NCI-H1105 treated with DMSO at 0.1 percent for 48 hours (cell line): ENCODE data around the gene GAST.

Source experiments
- DNase-seq: peaks from one replicate; lab custom pipeline; 2025; lab: John Stamatoyannopoulos, UW

Gene GAST

DNA sequence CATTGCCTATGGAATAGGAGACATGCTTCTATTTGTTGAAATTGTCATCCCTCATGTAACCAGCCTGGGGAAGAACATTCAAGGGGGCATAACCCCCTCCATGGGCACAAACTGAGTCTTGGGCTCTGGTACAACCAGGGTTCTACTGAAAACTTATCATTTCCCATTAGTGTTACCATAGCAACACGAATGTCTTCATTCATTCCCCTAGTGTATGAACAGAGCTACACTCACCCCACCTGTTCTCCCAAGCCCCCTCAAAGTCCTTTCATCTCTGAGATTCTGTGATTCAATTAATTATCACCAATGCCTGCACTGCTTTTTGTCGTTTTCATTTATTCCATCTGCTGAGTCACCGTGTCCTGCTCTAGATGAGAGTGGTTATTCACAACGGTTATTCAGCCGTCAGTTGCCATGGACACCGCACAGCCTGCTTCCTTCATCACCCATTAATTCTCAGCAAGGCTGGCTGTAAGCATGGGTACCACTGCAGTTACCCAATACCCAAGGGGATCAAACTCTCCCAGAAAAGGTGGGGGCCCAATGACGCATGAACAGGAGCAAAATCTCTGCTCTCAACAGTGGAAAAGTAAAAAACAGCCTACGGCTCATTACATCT, 1.6 kb upstream of the GAST start:
- DNase-seq, result peak; percentile 49

DNA sequence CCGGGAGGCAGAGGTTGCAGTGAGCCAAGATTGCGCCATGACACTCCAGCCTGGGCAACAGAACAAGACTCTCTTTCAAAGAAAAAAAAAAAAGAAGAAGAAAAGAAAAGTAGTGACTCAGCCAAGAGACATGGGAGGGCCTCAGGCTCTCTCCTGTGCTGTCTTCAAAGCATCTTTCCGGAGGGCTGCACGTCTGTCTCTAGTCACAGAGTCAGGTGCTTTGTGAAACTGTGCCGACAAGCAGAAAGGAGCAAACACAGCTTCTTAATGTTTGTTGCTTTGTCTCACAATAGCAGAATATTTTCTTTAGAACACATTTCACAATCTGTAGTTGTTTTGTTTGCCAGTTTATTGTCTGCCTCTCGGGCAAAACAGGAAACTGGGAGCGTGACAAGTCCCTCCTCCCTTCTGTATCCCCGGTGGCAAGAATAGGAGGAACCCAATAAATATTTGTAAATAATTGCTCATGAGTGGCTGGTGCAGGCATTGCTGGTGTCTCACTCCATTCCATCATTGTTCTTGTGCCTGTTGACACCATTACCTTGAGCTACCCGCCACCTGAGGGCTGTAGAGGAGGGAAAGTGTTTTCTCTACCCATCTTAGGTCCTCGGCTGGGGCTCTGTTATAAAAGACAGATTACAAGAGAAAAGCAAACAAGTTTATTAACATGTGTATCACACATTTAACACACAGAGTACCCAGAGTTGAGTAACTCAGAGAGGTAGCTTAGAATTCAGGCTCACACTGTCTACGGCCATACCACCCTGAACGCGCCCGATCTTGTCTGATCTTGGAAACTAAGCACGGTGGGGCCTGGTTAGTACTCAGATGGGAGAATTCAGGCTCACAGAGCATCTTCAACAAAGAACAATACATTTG, 5.5 kb downstream of the GAST start:
- peak; percentile 30 for DNase-seq

DNA sequence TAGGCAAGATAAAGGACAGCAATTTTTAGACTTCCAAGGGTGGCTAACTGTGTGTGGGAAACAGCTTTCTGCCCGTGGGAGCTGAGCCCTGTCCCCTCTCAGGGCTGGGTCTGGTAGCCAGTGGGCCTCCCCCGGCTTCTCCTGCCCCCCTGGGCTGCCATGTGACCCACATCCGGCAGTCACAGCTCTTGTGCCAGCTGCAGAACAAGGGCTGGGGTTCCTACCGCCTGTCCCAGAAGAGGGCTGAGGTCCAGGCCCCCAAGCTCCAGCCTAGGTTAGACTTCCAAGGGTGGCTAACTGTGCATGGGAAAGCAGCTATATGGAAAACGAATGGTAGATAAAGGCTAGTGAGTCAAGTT, 6.1 kb downstream of the GAST start:
- no peak for DNase-seq

DNA sequence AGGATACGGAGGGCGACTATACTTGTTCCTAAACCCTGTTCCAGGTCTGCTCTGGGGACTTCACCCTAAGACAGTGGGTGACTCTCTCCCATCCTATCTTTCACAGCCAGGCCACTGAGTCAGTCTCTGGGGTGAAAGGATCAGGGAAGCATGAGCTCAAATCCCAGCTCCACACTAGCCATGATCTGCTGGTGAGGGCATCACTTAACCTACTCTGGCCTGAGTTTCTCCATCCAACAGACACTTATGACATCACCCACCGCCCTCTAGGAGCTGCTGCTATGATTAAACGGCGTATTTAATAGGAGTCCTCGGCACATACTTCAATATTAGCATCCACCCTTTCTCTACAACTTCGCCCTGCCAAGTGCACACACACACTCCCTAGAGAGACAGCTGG, 10.1 kb downstream of the GAST start:
- no peak for DNase-seq

DNA sequence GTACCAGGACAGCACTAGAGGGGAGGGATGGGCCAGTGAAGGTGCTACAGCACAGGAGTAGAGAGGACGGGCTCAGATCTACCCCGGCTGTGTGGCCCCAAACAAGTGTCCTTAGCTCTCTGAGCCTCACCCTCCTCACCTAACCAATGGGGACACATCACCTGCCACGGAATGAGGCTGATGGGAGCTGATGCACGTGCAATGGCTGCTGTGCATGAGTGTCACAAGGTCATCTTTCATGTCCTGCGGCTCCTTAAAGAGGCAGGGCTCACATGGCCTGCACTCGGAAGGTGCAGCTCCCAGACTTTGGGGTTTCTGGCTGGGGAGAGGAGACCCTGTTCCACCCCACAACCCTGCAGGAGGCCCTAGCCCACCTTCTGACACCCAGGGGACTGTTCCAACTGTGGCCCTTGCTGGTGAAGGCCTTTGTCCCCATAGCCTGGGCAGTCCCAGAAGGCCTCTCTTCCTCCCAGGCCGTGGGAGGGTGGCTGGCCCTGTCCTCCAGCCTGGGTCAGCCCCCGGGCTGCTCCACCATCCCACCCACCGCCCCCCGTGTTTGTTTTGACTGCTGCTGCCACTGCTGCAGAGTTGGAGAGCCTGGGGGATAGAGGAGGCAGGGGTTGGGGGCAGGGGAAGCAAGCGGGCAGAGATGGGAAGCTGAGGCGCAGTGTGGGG, 11.8 kb downstream of the GAST start:
- DNase-seq, result no peak

DNA sequence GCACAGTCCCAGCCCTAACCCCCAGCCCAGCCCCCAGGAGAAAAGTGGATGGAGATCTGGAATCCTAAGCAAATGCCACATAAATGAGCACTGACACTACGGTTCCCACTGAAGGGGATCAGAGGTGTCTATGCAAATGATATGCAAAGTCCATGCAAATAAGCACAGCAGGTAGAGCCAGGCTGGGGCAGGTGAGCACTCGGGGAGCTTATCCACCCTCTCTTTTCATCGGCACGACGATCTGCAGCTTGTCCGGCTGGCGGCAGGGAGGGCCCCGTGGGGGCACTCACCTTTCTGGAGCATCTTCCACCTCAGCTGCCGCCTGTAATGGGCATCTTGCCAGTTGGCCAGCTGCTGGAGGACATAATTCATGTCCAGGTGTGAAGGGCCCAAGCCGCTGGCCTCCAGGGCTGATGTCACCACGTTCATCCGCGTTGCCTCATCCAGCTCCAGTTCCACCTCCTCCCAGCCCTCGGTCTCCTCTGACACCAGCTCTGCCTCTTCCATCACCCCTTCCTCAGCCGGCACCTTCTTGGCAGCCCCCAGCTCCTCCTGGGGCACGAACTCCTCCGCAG, 12.4 kb downstream of the GAST start:
- DNase-seq, result no peak

DNA sequence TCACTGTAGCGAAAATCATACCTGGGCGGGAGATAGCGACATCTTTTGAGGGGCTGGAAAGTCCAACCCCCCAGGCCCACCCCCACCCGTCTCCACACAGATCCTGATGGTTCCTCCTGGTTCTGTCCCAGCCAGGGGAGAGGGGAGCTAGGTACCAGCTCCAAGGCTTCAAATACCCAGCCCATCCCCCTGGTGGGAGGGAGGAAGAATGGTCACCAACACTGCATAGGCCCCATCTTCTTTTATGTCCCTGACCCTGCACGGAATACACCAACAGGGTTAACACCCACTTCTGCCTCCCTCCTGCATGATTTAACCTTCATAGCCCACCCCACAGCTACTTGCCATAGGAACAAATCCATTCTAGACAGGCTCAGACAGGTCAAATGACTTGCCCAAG, 13.0 kb downstream of the GAST start:
- no peak for DNase-seq

DNA sequence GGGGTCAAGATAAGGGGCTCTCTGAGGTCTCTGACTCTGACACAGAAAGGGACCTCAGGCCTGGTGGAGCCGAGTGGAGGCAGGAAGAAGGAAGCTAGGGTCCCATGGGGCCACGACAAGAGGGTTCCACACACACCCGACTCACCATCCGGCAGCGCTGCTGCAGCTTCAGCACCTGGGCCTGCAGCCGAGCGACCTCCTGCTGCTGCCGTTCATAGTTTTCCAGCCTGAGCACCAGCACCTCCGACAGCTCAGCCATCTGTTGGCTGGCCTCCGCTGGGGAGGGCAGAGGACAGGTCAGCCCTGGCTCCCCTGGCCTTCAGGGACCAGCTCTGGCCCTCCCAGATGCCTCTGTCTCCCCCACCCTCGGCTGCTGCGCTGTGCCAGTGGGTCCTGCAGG, 15.9 kb downstream of the GAST start:
- DNase-seq, result no peak

DNA sequence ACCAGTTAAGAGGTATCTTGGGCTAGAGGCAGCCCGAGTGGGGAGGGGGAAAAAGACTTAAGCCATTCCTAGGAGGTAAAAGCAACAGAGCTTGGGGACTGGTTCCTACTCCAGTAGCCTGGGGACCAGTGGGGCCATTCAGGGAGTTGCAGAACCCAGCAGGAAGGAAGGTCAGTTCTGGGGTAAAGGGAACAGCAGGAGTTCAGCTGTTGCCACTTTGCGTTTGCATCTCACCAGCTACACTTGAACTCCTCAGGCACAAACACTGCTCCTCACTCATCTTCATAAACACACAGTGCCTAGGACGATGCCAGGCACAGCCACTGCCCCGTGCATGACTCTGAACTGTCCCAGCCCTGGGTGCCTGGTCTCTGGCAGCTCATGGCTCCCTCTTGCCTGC, 18.3 kb downstream of the GAST start:
- no peak for DNase-seq

DNA sequence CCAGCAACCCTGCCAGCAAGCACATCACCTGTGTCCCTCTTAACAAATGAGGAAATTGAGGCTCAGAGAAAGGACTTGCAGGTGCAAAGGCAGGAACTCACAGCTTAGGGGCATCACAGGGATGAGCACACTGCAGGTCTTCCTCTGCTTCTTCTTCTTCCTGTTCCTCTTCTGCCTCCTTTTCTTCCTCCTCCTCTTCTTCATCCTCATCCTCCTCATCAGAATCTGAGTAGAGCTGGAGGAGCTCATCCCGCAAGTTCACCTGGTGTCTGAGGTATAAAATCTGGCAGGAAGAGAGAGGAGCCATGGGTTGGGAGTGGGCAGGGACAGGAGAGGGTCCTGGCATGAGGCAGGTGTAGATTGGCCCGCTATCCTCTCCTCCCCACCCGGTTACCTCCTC, 19.7 kb downstream of the GAST start:
- no peak for DNase-seq

DNA sequence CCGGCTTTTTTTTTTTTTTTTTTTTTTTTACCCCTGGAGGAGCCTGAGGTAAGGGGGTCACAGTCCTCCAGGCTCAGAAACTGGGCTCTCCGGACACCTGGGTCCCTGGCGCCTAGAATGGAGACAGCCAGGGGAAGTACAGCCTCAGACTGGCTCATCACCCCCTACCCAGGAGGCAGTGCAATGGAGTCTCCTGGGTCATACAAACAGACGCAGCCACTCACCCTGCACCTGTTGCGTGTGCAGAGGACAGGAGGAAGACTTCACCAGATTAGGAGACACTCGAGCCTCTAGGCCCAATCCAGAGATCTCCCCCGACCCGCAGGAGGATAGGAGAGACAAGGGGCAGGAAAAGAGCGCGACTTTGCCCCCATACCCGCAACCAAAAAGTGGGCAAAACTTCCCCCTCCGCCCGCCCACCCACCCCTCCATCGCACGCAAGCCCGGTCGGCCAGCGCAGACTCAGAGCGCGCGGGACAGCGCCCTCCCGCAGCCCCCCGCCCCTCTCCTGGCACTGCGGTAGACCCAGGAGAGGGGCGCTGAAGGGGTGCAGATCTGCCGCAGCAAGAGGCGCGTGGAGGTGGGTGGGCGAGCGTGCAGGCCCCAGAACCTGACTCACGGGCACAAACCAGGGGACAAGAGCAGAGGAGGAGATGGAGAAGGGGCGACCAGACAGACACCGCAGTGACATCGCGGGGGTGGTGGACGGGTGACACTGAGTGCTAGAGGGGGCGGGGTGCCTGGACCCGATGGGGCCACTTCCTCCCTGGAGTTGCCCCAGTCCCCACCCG, 21.4 kb downstream of the GAST start:
- no peak for DNase-seq

DNA sequence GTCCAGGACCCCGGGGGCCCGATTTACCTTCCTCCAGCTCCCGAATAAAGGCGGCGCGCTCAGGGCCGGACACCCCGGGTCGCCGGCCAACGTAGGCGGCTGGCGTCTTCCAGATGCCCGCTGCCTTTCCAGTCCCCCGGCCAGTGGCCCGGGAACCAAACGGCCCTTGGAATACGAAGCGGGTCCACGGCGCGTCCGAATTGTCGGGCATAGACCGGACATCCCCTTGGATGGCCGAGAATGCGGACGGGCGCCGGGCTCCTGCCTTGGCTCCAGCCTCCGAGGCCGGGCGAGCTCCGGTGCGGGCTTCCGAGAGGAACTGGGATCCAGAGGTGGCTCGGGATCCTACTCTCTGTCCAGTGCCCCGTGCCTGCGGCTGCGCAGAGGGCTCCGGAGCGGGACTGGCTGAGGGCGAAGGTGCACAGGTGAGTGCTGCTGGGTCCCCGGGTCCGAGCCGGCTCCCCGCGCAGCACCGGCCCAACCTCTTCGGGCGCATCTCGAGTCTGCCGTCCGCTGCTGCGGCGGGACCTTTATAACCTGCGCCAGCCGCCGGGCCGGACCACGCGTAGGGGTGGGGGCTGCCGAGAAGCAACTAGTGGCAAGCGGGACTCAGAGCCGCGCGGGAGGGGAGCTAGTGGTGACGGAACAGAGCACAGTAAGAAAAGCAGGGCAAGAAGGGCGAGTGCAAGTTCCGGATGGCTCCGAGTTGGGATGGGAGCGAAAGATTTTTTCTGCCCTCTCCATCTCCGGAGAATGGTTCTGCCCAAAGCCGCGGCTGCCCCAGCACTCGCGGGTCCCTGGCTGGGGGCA, 22.2 kb downstream of the GAST start, which contains the start of gene HAP1:
Gene HAP1, minus strand, starts transcription at position 505 of the 810 bp plus-strand sequence. Its CDS starts 9 bp downstream, at position 496.
- DNase-seq, result peak; percentile 34

DNA sequence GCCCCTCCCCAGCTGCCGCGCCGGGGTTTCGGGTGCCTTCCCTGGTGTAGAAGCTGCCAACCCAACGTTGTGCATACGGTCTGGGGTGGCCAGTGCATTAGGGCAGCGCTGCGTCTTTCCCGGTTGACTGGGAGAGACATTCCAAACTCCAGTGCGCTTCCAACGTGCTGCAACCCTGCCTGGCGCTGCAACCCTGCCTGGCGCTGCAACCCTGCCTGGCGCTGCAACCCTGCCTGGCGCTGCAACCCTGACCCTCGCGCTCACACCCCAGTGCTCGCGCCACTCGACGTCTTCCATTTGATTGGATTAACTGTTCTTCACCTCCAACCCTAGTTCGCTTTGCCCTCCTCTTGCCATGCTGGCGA, 22.8 kb downstream of the GAST start:
- DNase-seq, result peak; percentile 34

DNA sequence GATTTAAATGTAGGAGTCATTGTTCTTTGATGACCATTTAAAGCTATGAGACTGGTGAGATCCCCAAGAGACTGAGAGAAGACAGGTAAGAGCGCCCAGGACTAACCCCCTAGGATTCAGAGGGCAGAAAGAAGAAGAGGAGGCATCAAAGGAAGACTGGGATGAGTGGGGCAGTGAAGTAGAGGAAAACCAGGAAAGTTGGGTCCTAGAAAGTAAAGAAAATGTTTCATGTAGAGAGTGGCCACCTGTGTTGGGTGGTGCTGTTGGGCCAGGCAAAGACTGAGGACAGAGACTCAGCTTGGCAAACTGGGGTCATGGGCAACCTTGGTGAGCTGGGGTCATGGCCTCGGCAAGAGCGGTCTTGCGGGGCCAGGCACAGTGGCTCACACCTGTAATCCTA, 23.6 kb downstream of the GAST start:
- no peak for DNase-seq

DNA sequence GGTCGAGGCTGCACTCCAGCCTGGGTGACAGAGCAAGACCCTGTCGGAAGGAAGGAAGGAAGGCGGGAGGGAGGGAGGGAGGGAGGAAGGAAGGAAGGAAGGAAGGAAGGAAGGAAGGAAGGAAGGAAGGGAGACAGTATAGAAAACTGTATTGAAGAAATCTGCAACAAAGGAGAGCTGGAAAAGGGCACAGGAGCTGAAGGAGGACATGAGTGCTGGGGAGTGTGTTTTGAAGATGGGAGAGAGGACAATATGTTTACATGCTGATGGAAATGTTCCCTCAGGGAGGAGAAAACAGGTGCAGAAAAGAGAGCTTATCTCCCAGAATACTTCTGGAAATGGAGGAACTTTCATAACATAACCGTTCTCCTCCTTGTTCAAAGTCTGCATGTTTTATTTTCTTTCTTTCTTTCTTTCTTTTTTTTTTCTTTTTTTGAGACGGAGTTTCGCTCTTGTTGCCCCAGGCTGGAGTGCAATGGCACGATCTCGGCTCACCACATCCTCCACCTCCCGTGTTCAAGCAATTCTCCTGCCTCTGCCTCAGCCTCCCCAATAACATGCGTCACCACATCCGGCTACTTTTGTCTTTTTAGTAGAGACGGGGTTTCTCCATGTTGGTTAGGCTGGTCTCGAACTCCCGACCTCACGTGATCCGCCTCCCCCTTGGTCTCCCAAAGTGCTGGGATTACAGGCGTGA, 25.0 kb downstream of the GAST start:
- no peak for DNase-seq

DNA sequence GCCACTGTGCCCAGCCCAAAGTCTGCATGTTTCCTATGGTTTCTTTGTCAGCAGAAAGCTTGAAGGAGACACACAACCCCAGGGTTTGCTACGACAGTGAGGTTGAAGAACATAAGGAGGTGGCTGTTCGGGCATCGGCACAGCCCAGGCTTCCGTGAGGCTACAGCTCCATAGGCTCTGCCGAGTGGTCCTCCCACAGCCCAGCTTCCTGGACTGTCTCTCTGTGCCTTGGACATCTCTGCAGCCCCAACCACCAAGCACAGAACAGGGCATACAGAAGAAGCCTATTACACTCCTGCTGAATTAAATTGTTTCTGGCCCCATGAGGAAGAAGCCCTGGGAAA, 25.5 kb downstream of the GAST start:
- no peak for DNase-seq

DNA sequence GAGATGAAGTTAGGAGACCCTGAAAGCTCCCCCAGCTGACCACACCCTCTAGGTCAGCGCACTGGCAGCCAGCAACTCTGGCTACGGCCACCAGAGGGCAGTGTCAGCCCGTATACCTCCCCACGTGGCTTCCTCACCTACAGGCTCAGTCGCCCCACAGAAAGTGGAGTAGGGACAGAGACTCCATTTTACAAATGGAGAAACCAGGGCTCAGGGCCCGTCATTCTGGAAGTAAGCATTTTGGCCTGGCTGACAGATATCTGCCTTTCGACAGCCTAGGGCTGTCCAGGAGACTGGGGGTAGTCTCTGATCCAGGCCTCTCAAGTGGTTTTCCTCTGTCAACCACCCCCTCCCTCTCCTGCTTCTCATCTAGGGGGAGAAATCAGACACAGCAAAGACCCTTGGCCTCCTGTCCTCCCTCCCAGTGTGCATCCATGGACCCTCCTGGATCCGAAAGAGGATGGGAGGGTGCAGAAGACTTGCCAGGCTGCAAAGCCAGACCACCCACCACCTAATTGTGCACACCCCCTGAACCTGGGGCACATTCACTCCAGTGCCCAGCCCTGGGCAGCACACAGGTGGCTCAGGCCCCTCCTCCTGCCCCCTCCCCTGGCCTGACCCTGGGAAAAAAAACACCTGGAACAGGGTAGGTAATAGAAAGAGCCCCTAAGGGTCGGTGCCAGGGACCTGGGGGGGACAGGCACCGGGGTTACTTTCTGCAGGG, 26.1 kb downstream of the GAST start:
- DNase-seq, result peak; percentile 73

DNA sequence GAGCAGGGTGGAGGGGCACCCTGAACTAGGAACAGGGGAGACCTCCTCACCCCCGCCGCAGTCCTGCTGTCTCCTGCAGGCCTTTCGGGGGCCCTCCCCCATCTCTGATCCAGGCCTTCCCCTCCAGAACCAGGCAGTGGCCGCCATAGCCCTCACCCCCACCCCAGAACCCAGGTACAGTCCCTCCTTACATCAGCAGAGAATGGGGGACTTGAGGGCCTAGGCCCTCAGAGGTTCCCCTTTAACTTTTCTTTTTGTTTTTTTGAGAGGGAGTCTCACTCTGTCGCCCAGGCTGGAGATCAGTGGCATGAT, 26.6 kb downstream of the GAST start:
- no peak for DNase-seq

DNA sequence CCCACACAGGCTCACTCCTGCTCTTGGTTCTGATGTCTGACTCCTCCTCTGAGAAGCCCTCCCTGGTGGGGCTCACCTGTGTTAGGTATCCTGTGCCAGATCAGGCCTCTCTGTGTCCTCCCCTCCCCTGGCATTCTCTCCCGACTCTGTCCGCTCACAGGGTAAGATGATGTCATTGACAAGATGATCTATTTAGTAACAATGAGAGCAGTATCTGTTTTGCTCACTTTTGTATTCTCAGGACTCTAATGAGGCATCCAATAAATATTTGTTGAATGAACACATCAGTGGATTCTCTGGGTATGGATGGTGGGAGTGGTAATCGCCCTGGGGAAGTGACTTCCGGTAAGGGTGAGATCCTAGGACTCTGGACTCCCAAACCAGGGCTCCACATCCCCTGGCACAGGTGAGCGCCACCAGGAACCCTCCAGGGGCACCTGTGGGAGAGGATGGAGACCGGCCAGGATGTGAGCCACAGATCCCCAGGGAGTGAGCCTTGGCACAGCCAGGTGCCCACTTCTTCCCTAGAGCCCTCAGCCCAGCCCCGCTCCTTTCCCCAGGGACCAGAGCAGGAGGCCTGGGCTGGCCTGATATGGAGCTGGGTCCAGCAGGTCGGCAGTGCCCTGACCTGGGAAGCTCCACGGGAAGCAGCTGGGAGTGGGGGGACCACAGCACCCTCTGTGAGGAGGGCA, 27.7 kb downstream of the GAST start:
- no peak for DNase-seq

DNA sequence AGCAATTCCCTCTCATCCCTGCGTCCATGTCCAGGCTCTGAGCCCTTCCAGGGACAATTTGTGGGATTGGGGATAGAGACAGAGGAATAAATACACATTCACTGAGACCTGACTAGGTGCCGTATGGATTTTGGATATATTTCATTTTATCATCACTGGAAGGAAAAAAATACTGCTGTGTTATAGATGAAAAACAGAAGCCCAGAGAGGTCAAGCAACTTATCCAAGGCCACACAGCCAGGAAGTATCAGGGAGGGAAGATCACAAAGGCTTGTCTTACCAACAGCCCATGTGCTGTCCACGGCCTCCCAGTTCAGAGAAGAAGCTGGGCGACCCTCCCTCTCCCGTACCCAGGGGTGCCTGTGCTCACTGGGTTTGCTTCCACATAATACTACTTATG, 28.4 kb downstream of the GAST start:
- DNase-seq, result no peak
